OCI-LY7 (cell line): Measurements from ENCODE around the gene CAPN14.

Experiments used
- CTCF ChIP-seq: fragments of 200-600 bp; sonication (generic); conservative IDR thresholded peaks from 2 replicates; pipeline ENCODE4 v1.5.1; 2014; ENCODE audit warnings: mild to moderate bottlenecking, antibody characterized with exemption, low read length, moderate library complexity, mixed read lengths
- EZH2phosphoT487 ChIP-seq: fragments of 200-600 bp; sonication (generic); IDR thresholded peaks from 2 replicates; pipeline ENCODE4 v1.6.1; 2018; ENCODE audit warnings: low read depth, borderline replicate concordance, mild to moderate bottlenecking, mixed run types, antibody characterized with exemption, low read length, moderate library complexity, mixed read lengths

GRCh38 chr2:31193806-31194205 is 23.5 kb downstream of the CAPN14 start:
- TF ChIP-seq CTCF (no peak), EZH2phosphoT487 (no peak)
